ENCODE results near the gene LIPC.

Gene LIPC

GRCh38 chr15:58559904-58560588 lies 128.3 kb downstream of the LIPC start:
- no peak for DNase-seq

DNA sequence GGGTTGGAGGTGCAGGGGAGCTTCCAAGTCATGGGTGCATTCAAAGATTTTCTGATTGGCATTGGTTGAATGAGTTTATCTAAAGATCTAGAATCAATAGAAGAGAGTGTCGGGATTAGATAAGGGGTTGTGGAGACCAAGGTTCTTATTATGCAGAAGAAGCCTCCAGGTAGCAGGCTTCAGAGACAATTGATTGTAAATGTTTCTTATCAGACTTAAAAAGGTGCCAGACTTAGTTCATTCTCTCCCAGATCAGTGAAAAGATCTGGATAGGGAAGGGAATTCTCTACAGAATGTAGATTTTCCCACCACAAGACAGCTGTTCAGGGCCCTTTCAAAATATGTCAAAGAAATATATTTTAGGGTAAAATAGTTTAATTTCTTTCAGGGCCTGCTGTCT lies 129.5 kb downstream of the LIPC start:
- no peak for DNase-seq

DNA sequence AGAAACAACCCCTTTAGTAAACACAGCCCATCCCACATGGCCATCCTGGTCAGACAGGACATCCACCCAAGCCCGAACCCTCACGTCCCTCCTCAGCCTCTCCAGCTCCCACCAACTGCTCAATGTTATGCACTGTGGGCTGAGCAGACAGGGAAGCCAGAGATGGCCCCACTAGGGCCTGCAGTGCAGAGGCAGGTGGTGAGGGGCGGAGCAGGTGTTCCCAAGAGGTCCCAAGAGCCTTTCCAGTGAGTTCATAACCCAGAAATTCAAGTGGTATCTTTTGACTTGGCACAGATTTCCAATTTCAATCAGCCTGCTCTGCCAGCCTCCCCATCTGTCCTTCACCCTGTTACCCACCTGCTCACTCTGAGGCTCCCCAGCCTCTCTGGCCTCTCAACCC lies 130.3 kb downstream of the LIPC start:
- no peak for DNase-seq

GRCh38 chr15:58564981-58565380 lies 133.2 kb downstream of the LIPC start:
- peak; percentile 64 for DNase-seq

DNA sequence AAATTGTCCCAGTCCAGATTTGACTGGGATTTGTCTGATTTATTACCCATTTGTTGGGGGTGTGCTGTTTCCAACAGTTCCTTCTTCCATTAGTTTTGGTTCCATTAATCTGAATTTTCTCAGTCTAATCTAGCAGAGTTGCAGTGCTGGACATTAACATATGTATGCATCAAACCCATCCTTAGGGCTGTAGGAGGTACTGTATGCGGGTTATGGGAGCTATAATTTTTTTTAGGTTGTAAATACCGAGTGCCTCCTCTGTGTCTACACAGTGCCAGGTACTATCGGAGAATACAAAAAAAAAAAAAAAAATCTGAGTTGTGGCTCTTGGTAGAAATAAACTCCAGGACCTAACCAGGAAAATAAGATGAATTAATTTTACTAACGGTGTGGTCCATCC lies 133.8 kb downstream of the LIPC start:
- DNase-seq, result no peak

GRCh38 chr15:58566029-58566428 lies 134.2 kb downstream of the LIPC start:
- no peak for DNase-seq

DNA sequence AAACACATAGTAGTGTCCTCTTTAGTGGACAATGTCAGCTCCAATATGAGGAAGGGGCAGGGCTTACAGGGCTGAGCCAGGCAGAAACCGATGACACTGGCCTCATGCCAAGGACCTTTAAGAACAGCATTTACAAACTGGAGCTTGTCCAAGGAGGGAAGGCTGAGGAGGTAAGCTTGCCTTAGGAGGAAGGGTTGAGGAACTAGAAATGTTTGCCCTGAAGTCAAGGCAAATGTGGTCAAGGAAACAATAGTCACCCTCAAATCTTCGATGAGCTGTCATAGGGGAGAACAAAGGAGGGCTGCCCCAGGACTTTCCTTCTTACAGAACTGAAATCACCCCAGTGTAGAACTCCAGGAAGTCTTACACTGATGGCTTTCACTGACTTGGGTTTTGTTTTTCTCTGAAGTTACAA lies 136.4 kb downstream of the LIPC start:
- DNase-seq, result no peak

- DNase-seq, result no peak
These were observed 137.7 kb downstream of the LIPC start for GRCh38 chr15:58569455-58569854.

DNA sequence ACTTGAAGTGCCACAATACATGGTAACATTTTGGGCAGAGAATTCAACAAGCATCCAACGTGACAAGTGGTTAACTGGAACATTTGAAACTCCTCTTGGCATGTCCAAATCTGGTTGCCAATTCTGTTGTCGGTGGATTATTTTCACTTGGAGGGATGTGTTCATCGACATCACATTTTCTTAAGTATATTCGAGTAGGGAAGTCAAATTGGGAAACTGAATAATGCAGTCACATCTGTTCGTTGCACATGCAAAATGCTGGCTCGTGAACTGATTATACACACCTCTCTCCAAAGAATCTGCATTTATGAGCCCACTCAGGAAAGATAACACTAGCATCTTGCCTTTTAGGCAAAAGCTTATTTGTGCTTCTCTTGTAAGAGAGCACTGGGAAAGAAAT lies 139.7 kb downstream of the LIPC start:
- no peak for DNase-seq

DNA sequence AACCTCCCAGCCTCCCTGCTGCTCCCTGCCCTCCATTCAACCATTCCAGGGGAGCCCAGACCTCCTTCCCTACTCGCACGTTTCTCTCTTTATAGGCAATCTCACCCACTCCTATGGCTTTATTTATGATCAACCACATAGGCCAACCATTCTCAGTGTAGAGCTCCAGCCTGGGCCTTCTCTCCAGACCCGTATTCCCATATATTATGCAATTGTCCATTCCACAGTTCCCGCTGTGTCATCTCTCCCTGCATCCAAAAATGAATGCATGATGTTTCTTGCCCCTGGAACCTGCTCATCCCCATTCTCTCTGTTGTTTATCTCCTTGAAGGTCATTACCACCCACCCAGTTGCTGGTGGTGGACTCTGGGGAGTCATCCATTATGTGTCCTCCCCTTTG lies 140.7 kb downstream of the LIPC start:
- no peak for DNase-seq

DNA sequence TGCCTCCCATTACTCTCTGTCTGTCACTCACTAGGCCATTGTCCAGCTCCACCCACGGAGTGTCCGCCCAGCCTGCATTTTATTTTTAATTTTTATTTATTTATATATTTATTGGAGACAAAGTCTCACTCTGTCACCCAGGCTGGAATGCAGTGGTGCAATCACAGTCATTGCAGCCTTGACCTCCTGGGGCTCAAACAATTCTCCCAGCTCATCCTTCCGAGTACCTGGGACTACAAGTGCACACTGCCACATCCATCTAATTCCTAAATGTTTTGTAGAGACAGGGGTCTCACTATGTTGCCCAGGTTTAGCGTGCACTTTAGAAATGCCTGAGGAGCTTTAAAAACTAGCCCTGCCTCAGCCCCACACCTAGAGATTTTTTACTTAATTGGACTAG lies 141.5 kb downstream of the LIPC start:
- no peak for DNase-seq

GRCh38 chr15:58574631-58575030 lies 142.8 kb downstream of the LIPC start:
- peak; percentile 19 for DNase-seq

DNA sequence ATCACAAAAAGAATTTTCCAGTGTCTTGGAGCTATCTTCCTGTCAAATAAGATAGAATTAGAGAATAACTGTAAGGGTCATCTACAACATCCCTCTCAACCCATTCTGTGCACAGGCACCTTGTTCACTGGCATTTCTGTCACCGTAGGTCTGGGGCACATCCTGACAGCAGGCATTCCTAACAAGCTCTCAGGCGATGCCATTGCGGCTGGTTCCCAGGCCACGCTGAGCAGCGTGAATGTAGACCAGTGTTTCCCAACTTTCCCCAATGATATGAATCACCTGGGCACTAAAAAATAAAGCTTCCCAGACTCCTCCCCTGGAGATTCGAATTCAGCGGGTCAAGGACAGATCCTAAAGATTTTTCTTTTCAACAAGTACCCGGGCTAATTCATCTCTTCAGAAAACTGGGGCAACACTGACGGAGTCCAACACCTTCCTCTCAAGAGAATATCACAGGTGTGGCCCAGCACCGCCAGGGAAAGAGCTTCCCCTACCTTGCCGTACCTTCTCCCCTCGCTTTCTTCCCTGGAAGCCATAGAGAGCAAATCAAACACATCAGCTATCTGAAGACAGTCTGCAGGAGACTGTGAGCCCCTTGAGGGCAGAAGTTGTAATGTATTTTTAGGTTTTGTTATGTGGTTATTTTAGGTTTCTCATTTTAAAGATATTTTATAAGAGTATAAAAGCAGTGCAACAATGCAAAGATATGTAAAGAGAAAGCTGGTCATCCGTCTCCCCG lies 143.4 kb downstream of the LIPC start:
- DNase-seq, result no peak

DNA sequence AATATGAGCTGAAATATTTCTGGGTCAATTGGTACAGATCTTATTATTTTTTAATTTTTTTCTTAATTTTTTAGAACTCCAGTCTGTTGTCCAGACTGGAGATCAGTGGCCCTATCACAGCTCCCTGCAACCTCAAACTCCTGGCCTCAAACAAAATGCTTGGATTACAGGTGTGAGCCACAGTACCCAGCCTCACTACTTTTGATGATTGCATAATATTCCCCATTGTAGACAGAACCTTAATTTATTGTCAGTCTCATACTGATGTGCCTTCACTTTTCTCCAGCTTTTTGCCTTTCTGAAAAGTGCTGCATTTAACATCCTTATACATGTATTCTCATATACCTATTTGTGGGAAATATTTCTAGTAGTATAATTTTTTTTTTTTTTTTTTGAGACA lies 144.9 kb downstream of the LIPC start:
- no peak for DNase-seq

- DNase-seq, result no peak
These were observed 150.4 kb downstream of the LIPC start for GRCh38 chr15:58582160-58582559.

DNA sequence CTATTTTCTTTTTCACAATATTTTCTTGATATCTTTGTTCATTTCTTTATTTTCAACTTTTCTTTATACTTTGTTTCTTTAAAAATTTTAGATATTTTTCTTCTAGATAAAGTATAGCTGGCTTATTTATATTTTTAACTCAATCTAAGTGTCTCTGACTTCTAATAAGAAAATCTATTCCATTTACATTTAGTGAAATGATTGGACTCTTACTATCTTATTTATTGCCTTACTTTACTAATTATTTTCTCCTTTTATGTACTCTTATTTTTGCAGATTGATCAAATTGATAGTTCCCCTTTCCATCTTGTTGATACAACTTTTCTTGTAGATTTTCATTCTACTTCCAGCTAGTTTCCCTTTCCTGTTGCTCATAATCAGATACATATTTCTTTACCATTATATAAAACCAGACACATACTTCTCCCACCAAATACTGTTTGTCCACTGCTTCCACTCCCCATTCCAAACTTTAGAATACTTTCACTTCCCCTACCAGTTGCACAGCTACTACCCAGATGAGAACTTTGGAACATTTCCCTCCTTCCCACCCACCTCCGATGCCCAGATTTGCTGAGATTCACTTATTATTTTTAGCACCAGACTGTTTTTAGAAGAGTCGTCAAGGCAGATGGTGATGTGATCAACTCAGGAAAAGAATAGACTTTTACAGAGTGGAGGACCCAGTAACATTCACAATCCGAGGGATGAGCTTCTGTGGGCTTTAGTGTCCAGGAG lies 151.5 kb downstream of the LIPC start:
- no peak for DNase-seq

DNA sequence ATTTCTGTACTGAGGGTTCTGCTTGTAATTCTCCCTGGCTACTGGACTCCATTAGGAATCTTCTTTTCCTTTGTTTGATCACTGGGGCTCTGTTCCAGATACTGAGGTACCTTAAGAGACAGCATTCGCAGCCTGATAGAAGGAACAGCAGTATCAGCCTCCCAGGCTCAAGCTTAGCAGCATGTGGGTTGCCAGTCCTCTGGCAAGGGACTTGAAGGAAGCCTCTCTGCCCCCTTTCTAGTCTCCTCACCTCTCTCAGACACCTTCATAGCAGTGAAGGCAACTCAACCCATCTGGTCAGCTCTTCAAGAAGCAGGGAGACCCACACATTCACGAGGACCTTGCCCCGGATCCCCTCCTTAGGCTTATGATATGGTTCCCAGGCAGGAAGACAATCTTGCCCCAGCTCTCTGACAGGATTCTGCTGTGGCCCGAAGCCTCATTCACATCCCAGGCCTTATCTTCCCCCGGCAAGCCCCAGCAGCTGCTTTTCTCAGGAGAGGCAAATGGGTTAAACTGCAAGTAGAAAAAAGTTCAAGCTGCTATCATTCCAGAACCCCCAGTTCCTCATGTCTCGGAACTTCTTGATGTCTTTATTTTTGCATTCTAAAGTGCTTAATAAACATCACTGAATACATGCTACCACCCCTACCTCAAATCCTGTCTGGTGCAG lies 153.1 kb downstream of the LIPC start:
- DNase-seq, result no peak

GRCh38 chr15:58585693-58586443 lies 154.1 kb downstream of the LIPC start:
- no peak for DNase-seq

DNA sequence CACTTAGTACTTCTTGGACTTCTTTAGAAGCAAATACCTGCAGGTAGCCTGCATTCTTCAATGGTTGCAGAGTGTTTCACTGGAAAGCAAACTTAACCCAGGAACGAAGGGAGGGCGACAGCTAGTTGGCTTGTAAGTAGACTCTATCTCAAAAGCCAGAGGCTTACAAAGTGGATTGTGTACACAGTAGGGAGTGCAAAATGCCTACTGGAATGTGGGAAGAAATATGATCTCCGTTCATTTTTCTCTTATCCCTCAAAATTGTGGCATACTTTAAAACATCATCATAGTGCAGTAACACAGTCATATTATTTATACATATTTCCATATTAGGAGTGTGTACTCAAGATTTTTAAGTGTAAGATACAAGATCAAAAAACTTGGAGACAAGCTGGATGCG lies 155.7 kb downstream of the LIPC start:
- DNase-seq, result no peak

- DNase-seq, result no peak
These were observed 156.3 kb downstream of the LIPC start for GRCh38 chr15:58588096-58588495.

GRCh38 chr15:58589047-58589446 lies 157.3 kb downstream of the LIPC start:
- DNase-seq, result no peak

- DNase-seq, result no peak
These were observed 158.4 kb downstream of the LIPC start for GRCh38 chr15:58590236-58590635.

DNA sequence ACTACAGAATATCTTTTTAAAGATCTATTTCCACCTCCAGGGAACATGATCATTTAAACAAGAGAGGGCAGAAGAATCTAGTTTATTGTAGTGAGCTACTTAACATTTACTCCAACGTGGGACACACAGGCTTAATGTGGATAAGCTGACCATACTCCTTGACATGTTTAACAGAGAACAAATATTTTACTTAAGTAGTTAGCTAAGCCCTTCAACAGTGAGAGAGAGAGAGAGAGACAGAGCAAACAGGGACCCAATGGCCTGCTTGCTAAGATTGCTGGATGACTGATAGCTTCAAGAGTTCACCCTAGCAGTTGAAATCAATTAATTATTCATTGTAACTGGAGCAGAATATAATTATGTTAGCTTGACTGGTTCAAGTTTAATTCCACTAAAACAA lies 159.1 kb downstream of the LIPC start:
- DNase-seq, result no peak
